ENCODE results near the gene KY.
"Not testable (repeated sequence)": the region's sequence is repeated elsewhere in the genome, so short reads cannot be mapped to it uniquely, and the experiment has no call there.

Gene KY

GRCh38 chr3:134598763-134599545, 51.9 kb downstream of the KY start:
- no peak for DNase-seq

GRCh38 chr3:134597390-134597970, 53.3 kb downstream of the KY start:
- no peak for DNase-seq

GRCh38 chr3:134594986-134595385, 55.8 kb downstream of the KY start:
- DNase-seq, result not testable (repeated sequence)

GRCh38 chr3:134594331-134594741, 56.5 kb downstream of the KY start:
- no peak for DNase-seq

- no peak for DNase-seq
Measured at GRCh38 chr3:134592806-134593205, 58.0 kb downstream of the KY start.

GRCh38 chr3:134590766-134591165, 60.1 kb downstream of the KY start:
- no peak for DNase-seq

- no peak for DNase-seq
Measured at GRCh38 chr3:134579141-134579665, 71.6 kb downstream of the KY start.

GRCh38 chr3:134576831-134577230, 74.0 kb downstream of the KY start:
- DNase-seq, result no peak

- DNase-seq, result no peak
Measured at GRCh38 chr3:134576426-134576825, 74.4 kb downstream of the KY start.

GRCh38 chr3:134569899-134570298, 80.9 kb downstream of the KY start:
- DNase-seq, result not testable (repeated sequence)

- no peak for DNase-seq
Measured at GRCh38 chr3:134568790-134569189, 82.0 kb downstream of the KY start.

- DNase-seq, result no peak
Measured at GRCh38 chr3:134567605-134568004, 83.2 kb downstream of the KY start.

GRCh38 chr3:134564991-134565390, 85.8 kb downstream of the KY start:
- DNase-seq, result no peak

- DNase-seq, result no peak
Measured at GRCh38 chr3:134563601-134564000, 87.2 kb downstream of the KY start.

- no peak for DNase-seq
Measured at GRCh38 chr3:134562055-134562454, 88.8 kb downstream of the KY start.

GRCh38 chr3:134559591-134559990, 91.2 kb downstream of the KY start:
- DNase-seq, result no peak

All from stimulated activated naive CD4-positive, alpha-beta T cell treated with Interleukin-2 at 50 U/mL for 16 hours (primary cell).